MM.1S (cell line): Measurements from ENCODE around the gene ARHGEF2.

Source experiments
- EZH2 ChIP-seq: fragments of 300-600 bp; sonication (generic); optimal IDR thresholded peaks from 2 replicates; pipeline ENCODE3; 2017; ENCODE audit warnings: low read depth, mild to moderate bottlenecking, antibody characterized with exemption, low read length, mixed read lengths
- TF ChIP-seq, protein P1 (sequence below): fragments of 300-600 bp; sonication (generic); IDR thresholded peaks from 2 replicates; pipeline ENCODE4 v1.5.1; 2016; ENCODE audit warnings: antibody characterized with exemption, low read length, mixed read lengths

DNA sequence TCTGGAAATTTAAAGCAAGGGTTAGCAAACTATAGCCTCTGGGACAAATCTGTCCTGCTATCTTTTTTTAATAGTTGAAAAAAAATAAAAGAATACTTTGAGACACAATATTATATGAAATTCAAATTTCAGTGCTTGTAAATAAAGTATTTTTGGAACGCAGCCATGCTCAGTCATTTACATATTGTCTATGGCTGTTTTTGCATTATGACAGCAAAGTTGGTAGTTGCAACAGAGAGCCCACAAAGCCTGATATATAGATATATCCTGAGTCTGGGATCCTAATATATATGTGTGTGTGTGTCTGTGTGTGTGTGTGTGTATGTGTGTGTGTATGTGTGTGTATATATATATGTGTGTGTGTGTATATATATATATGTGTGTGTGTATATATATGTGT lies 21.6 kb upstream of the ARHGEF2 start:
- TF ChIP-seq, protein P1, sequence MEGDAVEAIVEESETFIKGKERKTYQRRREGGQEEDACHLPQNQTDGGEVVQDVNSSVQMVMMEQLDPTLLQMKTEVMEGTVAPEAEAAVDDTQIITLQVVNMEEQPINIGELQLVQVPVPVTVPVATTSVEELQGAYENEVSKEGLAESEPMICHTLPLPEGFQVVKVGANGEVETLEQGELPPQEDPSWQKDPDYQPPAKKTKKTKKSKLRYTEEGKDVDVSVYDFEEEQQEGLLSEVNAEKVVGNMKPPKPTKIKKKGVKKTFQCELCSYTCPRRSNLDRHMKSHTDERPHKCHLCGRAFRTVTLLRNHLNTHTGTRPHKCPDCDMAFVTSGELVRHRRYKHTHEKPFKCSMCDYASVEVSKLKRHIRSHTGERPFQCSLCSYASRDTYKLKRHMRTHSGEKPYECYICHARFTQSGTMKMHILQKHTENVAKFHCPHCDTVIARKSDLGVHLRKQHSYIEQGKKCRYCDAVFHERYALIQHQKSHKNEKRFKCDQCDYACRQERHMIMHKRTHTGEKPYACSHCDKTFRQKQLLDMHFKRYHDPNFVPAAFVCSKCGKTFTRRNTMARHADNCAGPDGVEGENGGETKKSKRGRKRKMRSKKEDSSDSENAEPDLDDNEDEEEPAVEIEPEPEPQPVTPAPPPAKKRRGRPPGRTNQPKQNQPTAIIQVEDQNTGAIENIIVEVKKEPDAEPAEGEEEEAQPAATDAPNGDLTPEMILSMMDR = no peak
- no peak for TF ChIP-seq EZH2
